ENCODE data around the gene SLC6A4.

Gene SLC6A4

DNA sequence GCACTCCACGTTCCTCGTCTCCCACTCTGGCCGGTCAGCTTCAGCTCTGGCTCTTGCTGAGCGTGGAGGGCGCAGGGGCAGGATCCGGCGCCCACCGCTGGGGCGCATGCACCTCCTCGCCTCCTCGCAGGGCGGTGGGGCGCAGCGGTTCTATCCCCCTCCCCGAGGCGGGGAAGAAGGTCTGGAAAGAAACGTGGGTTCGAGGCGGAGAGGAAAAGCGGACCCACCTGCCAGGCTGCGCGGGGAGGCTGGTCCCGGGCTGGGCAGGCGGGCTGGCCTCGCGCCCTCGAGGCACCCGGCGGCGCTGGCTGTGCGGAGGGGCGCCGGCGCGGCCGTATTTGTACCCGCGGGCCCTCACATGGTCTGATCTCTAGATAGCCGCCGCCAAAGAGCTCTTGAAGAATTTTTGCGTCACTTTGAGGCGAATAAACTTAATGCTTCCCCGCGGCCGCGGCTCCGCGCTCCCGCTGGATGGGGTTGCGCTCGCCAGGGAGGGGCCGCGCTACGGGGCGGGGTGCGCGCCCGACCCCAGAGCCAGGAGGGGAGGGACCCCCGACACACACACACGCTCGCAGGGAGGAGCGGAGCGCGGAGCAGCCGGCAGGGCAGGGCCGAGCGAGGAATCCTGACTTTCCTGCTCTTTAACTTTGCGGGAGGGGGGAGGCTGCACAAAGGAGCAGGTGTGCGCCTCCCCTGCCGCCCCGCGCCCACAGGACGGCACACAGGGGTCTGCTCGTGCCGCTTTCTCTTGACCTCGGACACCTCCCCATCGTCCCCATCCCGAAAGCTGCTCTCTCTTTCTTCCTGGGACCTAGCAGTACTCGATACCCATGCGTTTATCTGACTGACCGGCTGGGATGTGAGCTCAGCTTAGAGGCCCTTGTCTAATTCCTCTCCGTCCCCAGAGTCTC lies at the start of gene SLC6A4:
Gene SLC6A4 (minus strand): TSS at position 312 of the 911 bp plus-strand sequence. CDS start 13,739 bp downstream, outside the sequence.
- DNase-seq: no peak

DNA sequence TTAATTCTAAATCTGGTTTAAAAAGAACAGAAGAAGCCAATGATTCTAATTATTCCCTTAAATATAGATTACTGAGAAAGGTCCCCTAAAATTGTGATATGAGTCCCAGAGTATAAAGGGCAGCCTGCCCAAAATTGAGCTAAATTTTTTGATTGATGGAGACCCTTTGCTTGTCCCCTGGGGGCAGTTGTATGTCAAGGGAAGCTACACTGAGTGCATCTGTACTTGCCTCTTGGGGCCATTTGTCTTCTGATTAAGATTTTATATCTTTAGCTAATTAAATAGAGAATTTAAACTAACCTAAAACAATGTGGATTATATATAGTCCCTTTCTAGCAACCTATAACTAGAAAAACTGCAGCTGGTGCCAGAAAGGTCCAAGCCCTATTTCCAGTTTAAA lies 43.7 kb upstream of the SLC6A4 start:
- no peak for DNase-seq

DNA sequence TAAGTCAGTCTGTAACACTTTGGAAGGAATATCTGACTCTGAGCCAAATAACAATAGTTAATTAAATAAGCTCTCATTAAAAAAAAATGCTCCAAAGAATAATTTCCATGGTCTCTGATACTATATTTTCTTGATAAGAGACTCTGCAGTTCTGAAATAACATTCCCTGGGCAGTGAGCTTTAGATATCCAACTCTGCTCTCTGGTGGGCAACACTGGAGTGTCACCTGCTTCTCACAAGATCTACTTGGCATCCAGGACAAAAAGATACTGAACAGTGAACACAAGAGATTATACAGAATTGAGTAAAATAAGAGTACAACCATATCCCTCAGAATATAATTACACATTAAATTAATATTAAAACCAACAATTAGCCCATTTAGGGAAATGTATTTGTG lies 42.5 kb upstream of the SLC6A4 start:
- DNase-seq: no peak

DNA sequence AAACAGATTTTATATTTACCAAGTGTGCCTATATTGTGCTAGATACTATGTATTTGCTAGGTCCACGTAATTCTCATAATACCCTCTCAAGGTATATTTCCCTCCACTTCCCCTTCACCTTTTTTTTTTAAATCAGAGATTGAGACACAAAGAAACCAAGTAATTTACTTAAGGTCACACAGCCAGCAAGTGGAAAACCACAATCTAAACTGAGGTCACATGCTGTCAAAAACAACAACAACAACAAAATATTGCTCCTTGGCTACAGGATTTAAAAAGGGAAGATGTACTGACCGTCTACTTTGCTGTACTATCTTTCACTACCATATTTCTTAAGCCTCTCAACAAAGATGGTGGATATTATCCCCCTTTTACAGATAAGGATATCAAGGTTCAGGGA lies 40.4 kb upstream of the SLC6A4 start:
- no peak for DNase-seq

GRCh38 chr17:30274887-30275286 lies 39.4 kb upstream of the SLC6A4 start:
- no peak for DNase-seq

GRCh38 chr17:30273373-30273772 lies 37.9 kb upstream of the SLC6A4 start:
- DNase-seq: no peak

GRCh38 chr17:30271102-30271501 lies 35.6 kb upstream of the SLC6A4 start:
- DNase-seq: no peak

- no peak for DNase-seq
Observed at GRCh38 chr17:30267625-30268024, 32.1 kb upstream of the SLC6A4 start.

GRCh38 chr17:30263552-30264333 lies 28.2 kb upstream of the SLC6A4 start:
- DNase-seq: no peak

- no peak for DNase-seq
Observed at GRCh38 chr17:30256756-30257506, 21.4 kb upstream of the SLC6A4 start.

GRCh38 chr17:30254150-30254549 lies 18.7 kb upstream of the SLC6A4 start:
- no peak for DNase-seq

DNA sequence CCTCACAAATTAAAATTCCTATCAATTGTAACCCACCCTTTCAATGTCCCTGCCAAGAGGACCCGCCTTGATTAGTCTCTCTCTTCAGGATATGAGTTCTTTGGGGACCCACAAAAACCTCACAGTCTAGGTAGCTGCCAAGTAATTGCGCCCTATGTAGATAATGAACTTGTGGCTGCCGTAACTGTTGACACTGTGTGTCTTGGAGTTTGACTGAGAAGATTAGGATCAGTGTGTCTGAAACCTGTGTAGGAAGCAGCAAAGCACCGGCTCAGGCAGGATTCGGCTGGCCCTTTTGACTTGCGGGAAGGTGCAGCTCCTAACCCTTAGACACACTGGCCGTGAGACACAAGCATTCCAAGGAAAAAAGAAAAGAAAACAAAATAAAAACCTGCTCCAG lies 17.8 kb upstream of the SLC6A4 start:
- DNase-seq: no peak

GRCh38 chr17:30251931-30252330 lies 16.4 kb upstream of the SLC6A4 start:
- DNase-seq: no peak

- no peak for DNase-seq
Observed at GRCh38 chr17:30249460-30249859, 14.0 kb upstream of the SLC6A4 start.

DNA sequence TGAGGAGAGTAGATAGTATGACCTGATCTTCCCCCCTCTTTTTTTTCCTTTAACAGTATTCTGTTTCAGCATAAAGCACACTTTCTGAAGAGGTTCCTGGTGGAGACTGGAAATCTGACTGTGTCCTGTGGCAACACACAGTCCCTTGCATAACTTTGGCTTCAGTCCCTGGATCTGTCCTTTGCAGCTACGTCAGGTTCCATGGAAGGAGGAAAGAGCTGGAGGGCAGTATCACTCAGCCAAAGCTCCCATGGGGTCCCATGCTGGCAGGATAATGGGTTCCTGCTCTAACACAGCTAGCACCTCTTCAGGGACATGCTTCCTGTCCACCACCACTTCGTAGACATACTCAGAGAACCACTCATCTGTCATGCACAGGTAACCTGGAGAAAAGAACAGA lies 13.3 kb upstream of the SLC6A4 start:
- no peak for DNase-seq

DNA sequence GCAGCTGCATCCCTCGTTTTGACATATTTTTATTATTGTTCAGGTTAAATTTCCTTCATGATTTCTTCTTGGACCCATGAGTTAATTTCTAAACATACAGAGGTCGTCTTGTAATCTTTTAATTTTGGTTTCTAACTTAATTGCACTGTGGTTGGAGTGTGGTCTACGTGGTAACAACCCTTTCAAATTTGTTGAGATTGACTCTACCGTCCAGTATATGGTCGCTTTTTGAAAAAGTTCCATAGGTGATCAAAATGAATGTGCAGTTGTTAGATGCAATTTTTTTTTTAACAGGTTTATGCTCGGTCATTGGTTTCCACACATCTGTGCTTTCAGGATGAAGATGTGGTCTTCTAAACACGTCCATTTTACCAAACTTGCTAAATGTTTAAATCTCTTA lies 11.0 kb upstream of the SLC6A4 start:
- no peak for DNase-seq

DNA sequence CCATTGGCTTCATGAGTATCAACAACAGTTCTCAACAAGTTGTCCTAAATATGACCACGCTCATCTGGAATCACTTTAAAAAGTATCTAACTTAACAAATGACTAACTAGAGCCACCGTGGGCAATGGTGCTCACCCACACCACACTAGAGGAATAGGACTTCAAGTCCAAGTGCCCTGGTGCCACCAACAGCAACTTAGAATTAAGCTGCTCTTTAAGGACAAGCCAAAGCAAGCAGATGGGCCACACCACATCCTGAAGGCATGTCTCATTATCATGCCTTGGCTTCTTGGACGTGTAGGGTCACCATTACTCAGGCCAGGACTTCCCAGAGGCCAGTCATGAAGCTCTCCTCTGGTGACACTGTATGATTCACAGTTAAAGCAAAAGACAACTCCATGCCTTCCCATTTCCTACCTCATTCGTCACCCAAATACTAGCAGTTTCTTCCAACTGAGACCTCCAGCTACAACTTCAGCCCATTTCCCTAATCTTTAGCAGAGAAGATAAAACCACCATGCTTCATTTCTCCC lies 9.4 kb upstream of the SLC6A4 start:
- DNase-seq: no peak

DNA sequence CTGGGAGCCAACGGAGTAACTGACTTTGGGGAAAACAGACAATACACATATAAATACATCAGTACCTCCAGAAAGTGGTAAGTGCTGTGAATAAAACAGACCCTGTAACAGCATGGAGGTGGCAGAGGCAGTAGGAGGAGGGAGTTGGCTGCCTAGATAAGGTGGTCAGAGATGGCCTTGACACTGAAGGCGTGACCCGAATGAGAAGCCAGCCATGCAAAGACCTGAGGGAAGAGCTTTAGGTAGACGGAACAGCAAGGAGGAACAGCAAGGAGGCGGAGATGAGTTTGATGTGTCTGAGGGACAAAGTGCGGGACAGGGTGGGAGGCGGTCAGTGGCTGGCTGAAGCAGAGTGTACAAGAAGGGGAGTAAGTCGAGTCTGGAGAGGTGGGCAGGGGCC lies 8.1 kb upstream of the SLC6A4 start:
- DNase-seq: no peak

DNA sequence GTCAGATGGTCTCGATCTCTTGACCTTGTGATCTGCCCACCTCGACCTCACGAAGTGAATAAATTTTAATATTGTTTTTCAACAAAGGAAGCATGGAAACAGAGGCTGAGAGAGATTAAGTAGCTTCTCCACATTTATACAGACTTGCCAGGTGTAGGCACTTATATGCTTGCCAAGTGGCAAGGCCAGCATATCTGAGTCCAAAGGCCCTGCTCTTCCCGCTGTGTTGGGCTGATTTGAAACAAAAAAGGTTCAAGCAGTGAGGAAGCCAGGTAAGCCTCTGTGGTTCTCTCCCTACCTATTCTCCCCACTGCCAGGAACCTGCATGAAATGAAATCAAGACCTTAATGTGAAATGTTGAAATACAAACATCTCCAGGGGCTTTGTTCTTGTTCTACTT lies 7.5 kb upstream of the SLC6A4 start:
- no peak for DNase-seq

- DNase-seq: no peak
Observed at GRCh38 chr17:30241051-30241450, 5.6 kb upstream of the SLC6A4 start.

GRCh38 chr17:30240177-30240576 lies 4.7 kb upstream of the SLC6A4 start:
- no peak for DNase-seq

DNA sequence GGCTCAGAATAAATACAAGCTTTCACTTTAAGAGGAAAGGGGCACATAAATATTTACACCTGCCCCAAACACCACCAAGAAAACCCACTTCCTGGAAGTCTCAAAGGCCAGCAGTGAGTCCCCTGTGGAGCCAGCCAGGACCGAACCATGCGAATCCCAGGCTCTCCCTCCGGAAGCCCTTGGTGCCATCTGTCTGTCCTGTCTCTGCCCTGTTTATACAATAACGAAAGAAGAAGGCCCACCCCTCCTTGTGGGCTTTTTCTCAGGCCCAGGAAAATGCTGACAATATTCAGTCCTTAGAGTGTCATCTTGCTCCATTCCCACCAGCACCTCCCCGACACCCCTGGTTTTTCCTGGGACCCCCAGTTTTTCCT lies 3.6 kb upstream of the SLC6A4 start:
- DNase-seq: no peak
